PC-9 (cell line): ENCODE results near the gene ZNF12.

ENCODE experiments used
- CTCF ChIP-seq: fragments of 200-600 bp; sonication (generic); conservative IDR thresholded peaks from 2 replicates; pipeline ENCODE4 v1.6.1; 2017; ENCODE audit warnings: mixed run types, antibody characterized with exemption, mild to moderate bottlenecking, moderate library complexity
- EZH2 ChIP-seq: fragments of 200-600 bp; sonication (generic); IDR thresholded peaks from 2 replicates; pipeline ENCODE4 v1.8.0; 2017; ENCODE audit warnings: antibody characterized with exemption, low read depth

- TF ChIP-seq CTCF, result no peak
- TF ChIP-seq EZH2, result no peak
Measured at GRCh38 chr7:6654842-6655610, 51.7 kb downstream of the ZNF12 start.
